ENCODE measurements around the gene EXPH5.
"Not testable (repeated sequence)": the region's sequence is repeated elsewhere in the genome, so short reads cannot be mapped to it uniquely, and the experiment has no call there.

The EXPH5 gene

GRCh38 chr11:108593214-108593922 lies at the start of gene EXPH5:
EXPH5 (minus strand) TSS chr11:108593768; CDS start chr11:108593536, 232 bp downstream.
- DNase-seq (ENCODE audit: low spot score) = peak; percentile 72

- not testable (repeated sequence) for DNase-seq (ENCODE audit: low spot score)
Observed at GRCh38 chr11:108641752-108642151, 48.2 kb upstream of the EXPH5 start.

GRCh38 chr11:108639146-108639545 lies 45.6 kb upstream of the EXPH5 start:
- no peak for DNase-seq (ENCODE audit: low spot score)

GRCh38 chr11:108636222-108636621 lies 42.7 kb upstream of the EXPH5 start:
- no peak for DNase-seq (ENCODE audit: low spot score)

- DNase-seq (ENCODE audit: low spot score) = no peak
Observed at GRCh38 chr11:108635106-108635505, 41.5 kb upstream of the EXPH5 start.

- DNase-seq (ENCODE audit: low spot score) = no peak
Observed at GRCh38 chr11:108632041-108632704, 38.6 kb upstream of the EXPH5 start.

- DNase-seq (ENCODE audit: low spot score) = no peak
Observed at GRCh38 chr11:108629274-108629673, 35.7 kb upstream of the EXPH5 start.

- no peak for DNase-seq (ENCODE audit: low spot score)
Observed at GRCh38 chr11:108628812-108629211, 35.2 kb upstream of the EXPH5 start.

GRCh38 chr11:108628326-108628725 lies 34.8 kb upstream of the EXPH5 start:
- no peak for DNase-seq (ENCODE audit: low spot score)

GRCh38 chr11:108624196-108624925 lies 30.8 kb upstream of the EXPH5 start:
- no peak for DNase-seq (ENCODE audit: low spot score)

- DNase-seq (ENCODE audit: low spot score) = no peak
Observed at GRCh38 chr11:108622341-108622740, 28.8 kb upstream of the EXPH5 start.

GRCh38 chr11:108620958-108621772 lies 27.6 kb upstream of the EXPH5 start:
- DNase-seq (ENCODE audit: low spot score) = no peak

- no peak for DNase-seq (ENCODE audit: low spot score)
Observed at GRCh38 chr11:108618529-108618928, 25.0 kb upstream of the EXPH5 start.

- DNase-seq (ENCODE audit: low spot score) = no peak
Observed at GRCh38 chr11:108617055-108617454, 23.5 kb upstream of the EXPH5 start.

GRCh38 chr11:108616549-108616948 lies 23.0 kb upstream of the EXPH5 start:
- DNase-seq (ENCODE audit: low spot score) = no peak

- no peak for DNase-seq (ENCODE audit: low spot score)
Observed at GRCh38 chr11:108614086-108614485, 20.5 kb upstream of the EXPH5 start.

- no peak for DNase-seq (ENCODE audit: low spot score)
Observed at GRCh38 chr11:108609682-108610081, 16.1 kb upstream of the EXPH5 start.

- no peak for DNase-seq (ENCODE audit: low spot score)
Observed at GRCh38 chr11:108608548-108608947, 15.0 kb upstream of the EXPH5 start.

GRCh38 chr11:108606495-108607160 lies 13.1 kb upstream of the EXPH5 start:
- DNase-seq (ENCODE audit: low spot score) = no peak

- no peak for DNase-seq (ENCODE audit: low spot score)
Observed at GRCh38 chr11:108606070-108606469, 12.5 kb upstream of the EXPH5 start.

GRCh38 chr11:108602818-108603217 lies 9.2 kb upstream of the EXPH5 start:
- DNase-seq (ENCODE audit: low spot score) = not testable (repeated sequence)

GRCh38 chr11:108601150-108601549 lies 7.6 kb upstream of the EXPH5 start:
- no peak for DNase-seq (ENCODE audit: low spot score)
